Renal pelvis (tissue), 12 donors: ENCODE measurements around the gene SELL. TPM values are rescaled to one million over a fixed set of nuclear protein-coding genes. Genes with fewer than 3 reads are reported as not detected.
"Not testable (repeated sequence)": the region's sequence is repeated elsewhere in the genome, so short reads cannot be mapped to it uniquely, and the experiment has no call there.

Experiments used
- DNase-seq: peaks from one replicate; pipeline ENCODE4 v3.0.0-alpha.2; 2013
- long read RNA-seq, 16 experiments: transcript quantifications; one replicate each; lab custom pipeline, GENCODE V29; 2026
- polyA plus RNA-seq, 3 donors: library from polyadenylated mRNA; unstranded; fragments of 120-200 nt; gene quantifications; one replicate each; pipeline ENCODE4 v1.2.1, GENCODE V29; 2013; ENCODE audit not compliant: insufficient read length in 3 of 3

Gene SELL
- polyA plus RNA-seq = 1 to 10 TPM; 2.1 to 3.3 (median 3.1) TPM
- long read RNA-seq, donor 1, partial matches to known transcripts = 0 of 1 reads
- long read RNA-seq, donor 1, other reads (novel, unspliced or antisense) = 0 of 1 reads
- long read RNA-seq, donor 2 = 0 reads
- long read RNA-seq, donor 3 = 0 reads
- long read RNA-seq, donor 4 = 0 reads
- long read RNA-seq, donor 5 = 0 reads
- long read RNA-seq, donor 6 = 0 reads
- long read RNA-seq, donor 7 = 0 reads
- long read RNA-seq, donor 8 = 0 reads
- long read RNA-seq, donor 9 = 0 reads
- long read RNA-seq, donor 10, partial matches to known transcripts = 0 of 1 reads
- long read RNA-seq, donor 10, other reads (novel, unspliced or antisense) = 0 of 1 reads
- long read RNA-seq, donor 11 = 0 reads
- long read RNA-seq, donor 12, partial matches to known transcripts = 0 of 2 reads
- long read RNA-seq, donor 12, other reads (novel, unspliced or antisense) = 0 of 2 reads
- long read RNA-seq, donor 13, partial matches to known transcripts = 0 of 3 reads
- long read RNA-seq, donor 13, other reads (novel, unspliced or antisense) = 0 of 3 reads
- long read RNA-seq, donor 14 = 0 reads
- long read RNA-seq, donor 15 = 0 reads
- long read RNA-seq, donor 16, partial matches to known transcripts = 0 of 1 reads
- long read RNA-seq, donor 16, other reads (novel, unspliced or antisense) = 0 of 1 reads

- peak; percentile 51 for DNase-seq
Observed at GRCh38 chr1:169711469-169712308, at the start of gene SELL. Gene SELL (minus strand): TSS chr1:169711620. CDS start chr1:169711498, 122 bp downstream.

- no peak for DNase-seq
Observed at GRCh38 chr1:169759038-169759437, 47.6 kb upstream of the SELL start.

GRCh38 chr1:169753549-169753948, 42.1 kb upstream of the SELL start:
- DNase-seq = no peak

- DNase-seq = no peak
Observed at GRCh38 chr1:169750041-169750440, 38.6 kb upstream of the SELL start.

DNA sequence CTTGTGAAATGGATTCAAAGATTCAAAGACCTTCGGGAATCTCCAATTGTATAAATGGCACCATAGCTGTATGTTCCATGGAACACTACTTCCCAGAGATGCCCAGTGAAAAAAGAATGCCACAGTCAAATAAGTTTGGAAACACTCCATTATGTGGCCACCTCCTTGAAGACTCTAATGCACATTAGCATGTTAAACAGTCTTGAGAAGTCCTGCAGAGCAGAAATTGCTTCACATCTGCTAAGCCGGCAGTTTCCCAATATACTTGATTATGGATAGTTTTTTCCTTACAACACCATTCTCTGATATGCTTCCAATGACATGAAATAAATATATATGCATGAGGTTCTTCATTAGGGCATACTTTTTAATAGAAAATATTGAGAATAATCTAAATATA, 35.1 kb upstream of the SELL start:
- DNase-seq = no peak

GRCh38 chr1:169745015-169745861, 33.8 kb upstream of the SELL start:
- DNase-seq = no peak

- DNase-seq = no peak
Observed at GRCh38 chr1:169741666-169742394, 30.4 kb upstream of the SELL start.

GRCh38 chr1:169739980-169740379, 28.6 kb upstream of the SELL start:
- DNase-seq = peak; percentile 17

GRCh38 chr1:169733924-169734323, 22.5 kb upstream of the SELL start, which contains the start of gene SELE:
Gene SELE (minus strand): TSS chr1:169734079. CDS start chr1:169733612, 467 bp downstream.
- no peak for DNase-seq

GRCh38 chr1:169731446-169731845, 20.0 kb upstream of the SELL start:
- DNase-seq = no peak

DNA sequence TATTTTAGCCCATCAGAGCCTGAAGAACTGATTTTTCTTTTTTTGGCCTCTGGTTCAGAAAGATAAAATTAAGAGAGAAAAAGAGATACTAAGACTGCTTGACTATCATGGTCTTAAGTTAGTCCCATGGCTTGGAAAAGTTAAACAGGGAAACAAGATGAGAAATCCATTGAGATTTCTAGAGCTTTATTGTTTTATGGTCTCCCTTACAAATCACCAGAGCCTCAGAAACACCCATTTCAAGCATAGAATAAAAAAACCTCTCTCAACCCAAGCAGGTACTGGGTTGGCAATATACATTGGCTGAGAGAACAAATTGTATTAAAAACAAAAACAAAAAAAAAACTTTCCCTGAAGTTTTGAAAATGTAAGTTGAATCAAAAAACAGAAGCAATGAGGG, 18.6 kb upstream of the SELL start:
- no peak for DNase-seq

GRCh38 chr1:169727307-169727706, 15.9 kb upstream of the SELL start:
- no peak for DNase-seq

- DNase-seq = no peak
Observed at GRCh38 chr1:169726851-169727250, 15.4 kb upstream of the SELL start.

GRCh38 chr1:169725930-169726329, 14.5 kb upstream of the SELL start:
- no peak for DNase-seq

DNA sequence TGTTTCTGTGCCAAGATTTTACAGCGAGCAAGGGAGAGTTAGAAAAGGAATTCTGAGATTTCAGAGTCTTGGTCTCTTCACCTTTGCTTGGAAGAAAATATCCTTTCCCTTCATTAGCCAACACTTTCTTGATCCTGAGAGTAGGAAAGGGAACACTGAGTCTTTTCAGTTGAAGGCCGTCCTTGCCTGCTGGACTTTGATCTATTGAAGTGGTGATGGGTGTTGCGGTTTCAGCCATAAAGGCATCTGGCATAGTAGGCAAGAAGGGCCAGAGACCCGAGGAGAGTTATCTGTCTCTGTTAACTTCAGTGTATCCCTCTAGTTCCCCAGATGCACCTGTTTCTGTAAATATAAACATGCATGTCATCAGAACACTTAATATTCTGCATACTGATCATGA, 12.7 kb upstream of the SELL start:
- no peak for DNase-seq

DNA sequence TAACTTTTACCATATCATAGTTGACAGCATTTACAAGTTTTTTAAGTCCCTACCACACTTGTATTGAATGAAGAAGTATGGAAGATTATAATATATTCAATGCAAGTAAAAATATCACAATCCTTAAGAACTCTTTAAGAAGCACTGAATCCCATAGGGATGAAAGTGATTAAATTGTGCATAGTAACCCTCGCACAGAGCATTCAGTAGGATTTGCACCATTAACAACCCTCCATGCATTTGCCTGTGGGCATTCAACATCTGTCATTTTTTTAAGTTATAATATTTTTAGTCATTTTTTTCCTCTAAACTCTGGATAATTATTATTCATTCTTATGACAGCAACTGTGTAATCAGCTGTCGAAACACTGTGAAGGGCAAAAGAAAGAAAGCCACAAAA, 12.3 kb upstream of the SELL start:
- no peak for DNase-seq

DNA sequence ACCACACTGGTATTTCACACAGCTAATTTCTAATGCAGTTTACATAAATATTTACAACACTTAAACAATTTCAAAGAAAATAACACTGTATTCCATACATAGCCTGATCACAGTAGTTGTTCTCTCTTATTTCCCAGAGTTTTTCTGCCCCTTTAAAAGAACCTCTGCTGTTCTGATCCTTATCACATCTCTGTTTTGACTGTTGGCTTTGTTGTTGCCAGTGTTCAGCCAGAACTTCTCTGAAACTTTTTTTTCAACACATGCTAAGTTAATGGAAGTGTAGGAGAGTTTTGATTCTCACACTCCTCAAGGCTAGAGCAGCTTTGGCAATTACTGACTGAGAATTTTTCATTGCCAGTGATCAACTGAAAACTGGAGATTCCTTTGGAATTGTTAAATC, 11.4 kb upstream of the SELL start:
- no peak for DNase-seq

DNA sequence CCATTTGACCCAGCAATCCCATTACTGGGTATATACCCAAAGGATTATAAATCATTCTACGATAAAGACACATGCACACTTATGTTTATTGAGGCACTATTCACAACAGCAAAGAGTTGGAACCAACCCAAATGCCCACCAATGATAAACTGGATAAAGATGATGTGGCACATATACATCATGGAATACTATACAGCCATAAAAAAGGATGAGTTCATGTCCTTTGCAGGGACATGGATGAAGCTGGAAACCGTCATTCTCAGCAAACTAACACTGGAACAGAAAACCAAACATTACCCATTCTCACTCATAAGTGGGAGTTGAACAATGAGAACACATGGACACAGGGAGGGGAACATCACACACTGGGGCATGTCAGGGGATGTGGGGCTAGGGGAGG, 3.7 kb upstream of the SELL start:
- DNase-seq = not testable (repeated sequence)

DNA sequence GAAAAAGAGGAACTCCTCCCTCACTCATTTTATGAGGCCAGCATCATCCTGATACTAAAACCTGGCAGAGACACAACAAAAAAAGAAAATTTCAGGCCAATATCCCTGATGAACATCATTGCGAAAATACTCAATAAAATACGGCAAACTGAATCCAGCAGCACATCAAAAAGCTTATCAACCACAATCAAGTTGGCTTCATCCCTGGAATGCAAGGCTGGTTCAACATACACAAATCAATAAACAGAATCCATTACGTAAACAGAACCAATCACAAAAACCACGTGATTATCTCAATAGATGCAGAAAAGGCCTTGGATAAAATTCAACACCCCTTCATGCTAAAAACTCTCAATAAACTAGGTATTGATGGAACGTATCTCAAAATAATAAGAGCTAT, 1.7 kb upstream of the SELL start:
- not testable (repeated sequence) for DNase-seq

- no peak for DNase-seq
Observed at GRCh38 chr1:169712309-169712631, 850 bp upstream of the SELL start.

- DNase-seq = no peak
Observed at GRCh38 chr1:169708647-169709046, 2.8 kb downstream of the SELL start.
